Loucy (cell line): Measurements from ENCODE around the gene GRK2.

Experiments
- H2AFZ ChIP-seq: fragments of 200-600 bp; sonication (generic); 2 replicates; pipeline ENCODE4 v1.6.0; 2016; ENCODE audit warnings: antibody characterized with exemption, mild to moderate bottlenecking, low read length, moderate library complexity
- H3F3A ChIP-seq: fragments of 200-600 bp; 2 replicates; pipeline ENCODE4 v1.6.0; 2016; ENCODE audit warnings: antibody characterized with exemption, low read depth, mild to moderate bottlenecking
- H3K27me3 ChIP-seq: fragments of 200-600 bp; sonication (generic); 2 replicates; pipeline ENCODE4 v1.6.1; 2014; ENCODE audit warnings: low read length, mild to moderate bottlenecking; ENCODE audit not compliant: insufficient read depth, poor library complexity, severe bottlenecking
- H3K36me3 ChIP-seq: fragments of 200-600 bp; sonication (generic); 2 replicates; pipeline ENCODE4 v1.6.1; 2016; ENCODE audit warnings: low read length; ENCODE audit not compliant: insufficient read depth
- H3K4me1 ChIP-seq: fragments of 200-600 bp; sonication (generic); 2 replicates; pipeline ENCODE4 v1.5.1; 2014; ENCODE audit warnings: low read length, mild to moderate bottlenecking; ENCODE audit not compliant: insufficient read depth, poor library complexity, severe bottlenecking
- H3K4me2 ChIP-seq: fragments of 200-600 bp; sonication (generic); 2 replicates; pipeline ENCODE4 v1.6.0; 2014; ENCODE audit warnings: antibody characterized with exemption, low read length, low read depth, mild to moderate bottlenecking; ENCODE audit not compliant: poor library complexity, severe bottlenecking
- H3K4me3 ChIP-seq: fragments of 200-600 bp; sonication (generic); 2 replicates; pipeline ENCODE4 v1.5.1; 2014; ENCODE audit warnings: low read length, mild to moderate bottlenecking, mixed read lengths; ENCODE audit not compliant: poor library complexity, severe bottlenecking
- H3K79me2 ChIP-seq: fragments of 200-600 bp; sonication (generic); 2 replicates; pipeline ENCODE4 v1.6.1; 2014; ENCODE audit warnings: low read length; ENCODE audit not compliant: insufficient read depth
- H3K9ac ChIP-seq: fragments of 200-600 bp; sonication (generic); 2 replicates; pipeline ENCODE4 v1.6.0; 2014; ENCODE audit warnings: mild to moderate bottlenecking, low read depth, low read length, moderate library complexity; ENCODE audit not compliant: poor library complexity, severe bottlenecking
- H3K9me2 ChIP-seq: fragments of 200-600 bp; sonication (generic); replicated peaks from 2 replicates; pipeline ENCODE4 v1.6.1; 2016; ENCODE audit warnings: low read depth, low read length, mixed read lengths
- H3K9me3 ChIP-seq: fragments of 200-600 bp; sonication (generic); 2 replicates; pipeline ENCODE4 v1.6.1; 2014; ENCODE audit warnings: mild to moderate bottlenecking, antibody characterized with exemption, low read length, low read depth; ENCODE audit not compliant: insufficient read depth
- H4K20me1 ChIP-seq: fragments of 200-600 bp; sonication (generic); 2 replicates; pipeline ENCODE4 v1.6.0; 2014; ENCODE audit warnings: antibody characterized with exemption, low read length, mild to moderate bottlenecking; ENCODE audit not compliant: insufficient read depth, poor library complexity, severe bottlenecking
- CTCF ChIP-seq: fragments of 200-600 bp; sonication (generic); conservative IDR thresholded peaks from 2 replicates; pipeline ENCODE4 v1.5.1; 2014; ENCODE audit warnings: mild to moderate bottlenecking, antibody characterized with exemption, low read length
- EZH2phosphoT487 ChIP-seq: fragments of 200-600 bp; IDR thresholded peaks from 2 replicates; pipeline ENCODE4 v1.6.1; 2018; ENCODE audit warnings: antibody characterized with exemption, mild to moderate bottlenecking, moderate library complexity, borderline replicate concordance

Gene GRK2

GRCh38 chr11:67247946-67248550 lies 18.2 kb upstream of the GRK2 start:
- Histone ChIP-seq H4K20me1 (peaks cover 47% of the 10 kb centered on the region), H3K9me3 (no peaks in the 10 kb centered on the region), H3K36me3 (peaks cover 95% of the 10 kb centered on the region), H3F3A (0 out of 2 replicates have a peak, but pooled peaks cover 2% of the 10 kb centered on the region), H3K4me2 (no peak overlapping the region), H3K79me2 (peaks cover 58% of the 10 kb centered on the region), H3K4me3 (no peak overlapping the region), H3K27me3 (no peaks in the 10 kb centered on the region), H3K4me1 (peaks cover 26% of the 10 kb centered on the region), H3K9me2 (no peaks in the 10 kb centered on the region), H2AFZ (no peak overlapping the region), H3K9ac (no peak overlapping the region)
- TF ChIP-seq EZH2phosphoT487 (no peak), CTCF (no peak)

DNA sequence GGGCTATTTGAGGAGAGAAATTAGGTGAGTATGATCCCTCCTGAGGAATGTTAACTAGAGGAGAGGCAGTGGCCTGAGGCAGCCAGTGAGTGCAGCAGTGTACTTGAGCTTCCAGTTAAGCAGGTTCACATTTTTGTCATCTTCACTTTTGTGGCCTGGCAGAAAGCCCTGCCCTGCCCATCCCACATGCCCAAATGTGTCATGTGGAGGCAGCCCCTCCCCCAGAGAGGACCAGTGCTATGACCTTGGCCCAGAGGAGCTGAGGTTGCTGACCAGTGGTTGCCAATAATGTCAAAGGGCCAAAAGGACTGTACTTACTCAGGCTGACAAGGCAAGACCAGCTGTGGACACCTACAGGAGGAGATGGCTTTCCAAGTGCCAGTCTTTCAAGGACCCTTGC lies 17.6 kb upstream of the GRK2 start:
- Histone ChIP-seq H3K4me2 (no peak overlapping the region), H3K27me3 (no peaks in the 10 kb centered on the region), H3K4me3 (no peak overlapping the region), H2AFZ (no peak overlapping the region), H3K4me1 (peaks cover 20% of the 10 kb centered on the region), H4K20me1 (peaks cover 41% of the 10 kb centered on the region), H3K9ac (no peak overlapping the region), H3F3A (0 out of 2 replicates have a peak, but pooled peaks cover 3% of the 10 kb centered on the region), H3K9me3 (no peaks in the 10 kb centered on the region), H3K36me3 (peaks cover 95% of the 10 kb centered on the region), H3K79me2 (peaks cover 52% of the 10 kb centered on the region), H3K9me2 (no peaks in the 10 kb centered on the region)
- TF ChIP-seq CTCF (no peak), EZH2phosphoT487 (no peak)

DNA sequence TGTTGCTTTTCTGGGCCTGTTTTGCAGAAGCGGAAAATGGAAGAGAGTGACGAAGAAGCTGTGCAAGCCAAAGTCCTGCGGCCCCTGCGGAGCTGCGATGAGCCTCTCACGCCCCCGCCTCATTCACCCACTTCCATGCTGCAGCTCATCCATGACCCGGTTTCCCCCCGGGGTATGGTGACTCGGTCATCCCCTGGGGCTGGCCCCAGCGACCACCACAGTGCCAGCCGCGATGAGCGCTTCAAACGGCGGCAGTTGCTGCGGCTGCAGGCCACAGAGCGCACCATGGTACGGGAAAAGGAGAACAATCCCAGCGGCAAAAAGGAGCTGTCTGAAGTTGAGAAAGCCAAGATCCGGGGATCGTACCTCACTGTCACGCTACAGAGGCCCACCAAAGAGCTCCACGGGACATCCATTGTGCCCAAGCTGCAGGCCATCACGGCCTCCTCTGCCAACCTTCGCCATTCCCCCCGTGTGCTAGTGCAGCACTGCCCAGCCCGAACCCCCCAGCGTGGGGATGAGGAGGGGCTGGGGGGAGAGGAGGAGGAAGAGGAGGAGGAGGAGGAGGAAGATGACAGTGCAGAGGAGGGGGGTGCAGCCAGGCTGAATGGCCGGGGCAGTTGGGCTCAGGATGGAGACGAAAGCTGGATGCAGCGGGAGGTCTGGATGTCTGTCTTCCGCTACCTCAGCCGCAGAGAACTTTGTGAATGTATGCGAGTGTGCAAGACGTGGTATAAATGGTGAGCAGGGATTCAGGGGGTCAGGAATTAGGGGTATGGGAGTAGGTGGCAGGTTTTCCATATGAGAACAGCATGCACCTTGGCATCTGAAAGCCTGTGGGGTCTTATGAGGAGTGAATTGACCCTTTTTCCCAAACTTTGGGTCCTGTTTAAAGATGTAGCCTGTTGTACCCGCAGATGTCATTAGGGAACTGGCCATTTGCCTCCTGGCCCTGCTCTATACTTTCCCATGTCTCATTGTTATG lies 15.9 kb upstream of the GRK2 start:
- no peak overlapping the region for H3K4me2 ChIP-seq
- no peaks in the 10 kb centered on the region for H3K27me3 ChIP-seq
- H3F3A ChIP-seq, result 0 out of 2 replicates have a peak, but pooled peaks cover 3% of the 10 kb centered on the region
- H4K20me1 ChIP-seq, result peaks cover 32% of the 10 kb centered on the region
- no peak for TF ChIP-seq EZH2phosphoT487
- TF ChIP-seq CTCF, result no peak
- H3K9ac ChIP-seq, result no peak overlapping the region
- H3K36me3 ChIP-seq, result peaks cover 97% of the 10 kb centered on the region
- H3K4me1 ChIP-seq, result peaks cover 11% of the 10 kb centered on the region
- no peaks in the 10 kb centered on the region for H3K9me3 ChIP-seq
- peaks cover 37% of the 10 kb centered on the region for H3K79me2 ChIP-seq
- H3K9me2 ChIP-seq, result no peaks in the 10 kb centered on the region
- no peak overlapping the region for H3K4me3 ChIP-seq
- no peak overlapping the region for H2AFZ ChIP-seq
